NCI-H1436 treated with DMSO at 0.1 percent for 48 hours (cell line): ENCODE measurements around the gene IPO11.
"Not testable (repeated sequence)": the region's sequence is repeated elsewhere in the genome, so short reads cannot be mapped to it uniquely, and the experiment has no call there.

Source experiments
- DNase-seq: peaks from one replicate; lab custom pipeline; 2025; lab: John Stamatoyannopoulos, UW

The IPO11 gene

GRCh38 chr5:62514510-62515119, 102.1 kb downstream of the IPO11 start:
- no peak for DNase-seq

GRCh38 chr5:62520812-62521211, 108.2 kb downstream of the IPO11 start:
- not testable (repeated sequence) for DNase-seq

GRCh38 chr5:62521319-62521718, 108.8 kb downstream of the IPO11 start:
- DNase-seq = no peak

GRCh38 chr5:62522811-62523210, 110.2 kb downstream of the IPO11 start:
- DNase-seq = no peak

GRCh38 chr5:62533597-62533996, 121.0 kb downstream of the IPO11 start:
- no peak for DNase-seq

- DNase-seq = no peak
These were observed 122.1 kb downstream of the IPO11 start for GRCh38 chr5:62534461-62535236.

GRCh38 chr5:62536232-62536631, 123.7 kb downstream of the IPO11 start:
- no peak for DNase-seq

- no peak for DNase-seq
These were observed 124.2 kb downstream of the IPO11 start for GRCh38 chr5:62536783-62537182.

GRCh38 chr5:62538017-62538942, 125.7 kb downstream of the IPO11 start:
- DNase-seq = no peak

- no peak for DNase-seq
These were observed 130.2 kb downstream of the IPO11 start for GRCh38 chr5:62542720-62543119.

- no peak for DNase-seq
These were observed 135.5 kb downstream of the IPO11 start for GRCh38 chr5:62547945-62548630.

- DNase-seq = no peak
These were observed 137.5 kb downstream of the IPO11 start for GRCh38 chr5:62550103-62550502.

GRCh38 chr5:62555930-62556329, 143.4 kb downstream of the IPO11 start:
- no peak for DNase-seq

- no peak for DNase-seq
These were observed 146.4 kb downstream of the IPO11 start for GRCh38 chr5:62558941-62559340.

- DNase-seq = no peak
These were observed 148.2 kb downstream of the IPO11 start for GRCh38 chr5:62560786-62561185.

GRCh38 chr5:62561896-62562295, 149.3 kb downstream of the IPO11 start:
- DNase-seq = no peak

GRCh38 chr5:62562867-62563266, 150.3 kb downstream of the IPO11 start:
- no peak for DNase-seq

GRCh38 chr5:62564101-62564500, 151.5 kb downstream of the IPO11 start:
- no peak for DNase-seq

GRCh38 chr5:62565740-62566139, 153.2 kb downstream of the IPO11 start:
- DNase-seq = not testable (repeated sequence)

GRCh38 chr5:62568143-62568542, 155.6 kb downstream of the IPO11 start:
- no peak for DNase-seq

GRCh38 chr5:62568800-62569432, 156.4 kb downstream of the IPO11 start:
- no peak for DNase-seq

GRCh38 chr5:62569470-62569869, 156.9 kb downstream of the IPO11 start:
- no peak for DNase-seq
